SJCRH30 (cell line): ENCODE measurements around the gene ARSK. TPM values are rescaled to one million over a fixed set of nuclear protein-coding genes. Genes with fewer than 3 reads are reported as not detected.

Experiments used
- DNase-seq, 2 experiments: peaks; one replicate each; pipeline ENCODE4 v3.0.0-alpha.2; 2015 to 2020
- H3K27ac ChIP-seq: fragments of 250-450 bp; sonication (Bioruptor Pico); 2 replicates; pipeline ENCODE4 v1.5.1; 2020; ENCODE audit warnings: mild to moderate bottlenecking, moderate library complexity
- H3K27me3 ChIP-seq: fragments of 250-450 bp; sonication (Bioruptor Pico); 2 replicates; pipeline ENCODE4 v1.5.1; 2020; ENCODE audit warnings: mild to moderate bottlenecking, moderate library complexity
- H3K36me3 ChIP-seq: fragments of 250-450 bp; sonication (Bioruptor Pico); 2 replicates; pipeline ENCODE4 v1.5.1; 2020; ENCODE audit warnings: mild to moderate bottlenecking, moderate library complexity
- H3K4me1 ChIP-seq: fragments of 250-450 bp; sonication (Bioruptor Pico); 2 replicates; pipeline ENCODE4 v1.5.1; 2020; ENCODE audit warnings: mild to moderate bottlenecking, moderate library complexity
- H3K4me3 ChIP-seq: fragments of 250-450 bp; sonication (Bioruptor Pico); 2 replicates; pipeline ENCODE4 v1.5.1; 2020; ENCODE audit warnings: mild to moderate bottlenecking, moderate library complexity
- H3K9me3 ChIP-seq: fragments of 250-450 bp; sonication (Bioruptor Pico); replicated peaks from 2 replicates; pipeline ENCODE4 v1.5.1; 2020; ENCODE audit warnings: mild to moderate bottlenecking, moderate library complexity
- total RNA-seq: library from RNA; depleted of rRNA; stranded (reverse); fragments of >200 nt; shearing (Covaris generic); gene quantifications from 2 replicates; pipeline ENCODE4 v1.2.3, GENCODE V29; 2014

ARSK gene
- total RNA-seq, 1 experiment from 2014 or later: 15.7 TPM

DNA sequence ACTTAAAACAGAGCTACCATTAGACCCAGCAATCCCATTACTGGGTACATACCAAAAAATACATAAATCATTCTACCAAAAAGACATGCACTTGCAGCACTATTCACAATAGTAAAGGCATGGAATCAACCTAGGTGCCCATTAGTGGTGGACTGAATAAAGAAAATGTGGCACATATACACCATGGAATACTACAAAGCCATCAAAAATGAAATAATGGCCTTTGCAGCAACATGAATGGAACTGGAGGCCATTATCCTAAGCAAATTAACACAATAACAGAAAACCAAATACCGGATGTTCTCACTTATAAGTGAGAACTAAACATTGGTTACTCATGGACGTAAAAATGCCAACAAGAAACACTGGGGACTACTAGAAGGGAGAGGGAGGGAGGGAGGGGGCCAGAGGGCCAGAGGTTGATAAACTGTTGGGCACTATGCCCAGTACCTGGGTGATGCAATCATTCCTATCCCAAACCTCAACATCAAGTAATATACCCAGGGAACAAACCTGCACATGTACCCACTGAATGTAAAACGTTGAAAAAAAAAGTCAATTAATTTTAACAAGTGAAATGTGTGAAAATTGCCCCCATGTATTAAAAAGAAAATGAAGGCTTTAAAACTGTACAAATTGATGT lies 40.5 kb downstream of the ARSK start:
- no peak overlapping the region for H3K4me3 ChIP-seq
- no peaks in the 10 kb centered on the region for H3K4me1 ChIP-seq
- H3K27ac ChIP-seq: no peak overlapping the region
- H3K27me3 ChIP-seq: no peaks in the 10 kb centered on the region
- H3K36me3 ChIP-seq: peaks cover 4% of the 10 kb centered on the region; the same call in 1 of the 2 replicates
- DNase-seq: no peak
- H3K9me3 ChIP-seq: no peaks in the 10 kb centered on the region

GRCh38 chr5:95599252-95599651 lies 44.4 kb downstream of the ARSK start:
- no peaks in the 10 kb centered on the region for H3K4me1 ChIP-seq
- H3K36me3 ChIP-seq: peaks cover 4% of the 10 kb centered on the region
- no peak overlapping the region for H3K27ac ChIP-seq
- H3K9me3 ChIP-seq: no peaks in the 10 kb centered on the region
- no peak for DNase-seq
- H3K27me3 ChIP-seq: no peaks in the 10 kb centered on the region
- no peak overlapping the region for H3K4me3 ChIP-seq

DNA sequence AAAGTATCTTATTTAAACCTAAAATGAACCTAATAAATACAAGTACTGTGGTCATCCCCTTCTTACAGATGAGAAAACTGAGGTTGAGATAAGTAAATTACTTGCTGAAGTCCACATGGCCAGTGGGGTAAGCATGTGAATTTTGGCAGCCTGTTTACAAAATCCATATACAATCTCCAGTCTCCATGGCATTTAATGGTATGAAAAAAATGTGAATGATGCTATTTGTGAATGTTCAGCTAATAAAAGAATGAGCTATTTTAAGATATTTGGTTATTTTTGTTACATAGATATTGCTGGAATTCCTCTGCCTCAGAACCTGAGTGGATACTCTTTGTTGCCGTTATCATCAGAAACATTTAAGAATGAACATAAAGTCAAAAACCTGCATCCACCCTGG lies 45.7 kb downstream of the ARSK start:
- no peaks in the 10 kb centered on the region for H3K4me1 ChIP-seq
- peaks cover 5% of the 10 kb centered on the region for H3K36me3 ChIP-seq
- H3K27me3 ChIP-seq: no peaks in the 10 kb centered on the region
- DNase-seq: no peak
- no peak overlapping the region for H3K4me3 ChIP-seq
- no peaks in the 10 kb centered on the region for H3K9me3 ChIP-seq
- H3K27ac ChIP-seq: no peak overlapping the region

GRCh38 chr5:95605786-95606185 lies 50.9 kb downstream of the ARSK start:
- no peaks in the 10 kb centered on the region for H3K27me3 ChIP-seq
- H3K4me1 ChIP-seq: no peaks in the 10 kb centered on the region
- H3K36me3 ChIP-seq: peaks cover 4% of the 10 kb centered on the region
- no peak for DNase-seq
- no peak overlapping the region for H3K27ac ChIP-seq
- no peak overlapping the region for H3K4me3 ChIP-seq
- H3K9me3 ChIP-seq: peaks cover 3% of the 10 kb centered on the region; the same call in 1 of the 2 replicates

DNA sequence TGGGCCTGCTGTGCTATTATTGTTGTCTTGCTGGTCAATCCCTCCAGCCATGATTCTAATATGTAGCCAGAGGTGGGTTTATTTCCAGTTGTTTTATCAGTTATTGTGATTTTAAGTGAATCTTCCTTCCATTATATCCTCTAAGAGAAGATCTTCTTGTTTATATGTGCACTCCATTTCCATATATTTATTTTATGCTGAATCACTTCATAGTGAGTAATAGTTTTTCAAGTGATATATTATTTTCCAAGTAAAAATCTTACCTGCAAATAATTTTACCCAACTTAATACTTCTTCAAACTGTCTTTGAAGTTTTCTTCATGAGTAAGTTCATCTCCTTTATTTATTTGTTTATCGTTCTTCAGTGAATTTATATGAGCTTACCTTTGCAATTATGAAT lies 51.5 kb downstream of the ARSK start:
- no peak overlapping the region for H3K27ac ChIP-seq
- no peaks in the 10 kb centered on the region for H3K4me1 ChIP-seq
- peaks cover 4% of the 10 kb centered on the region for H3K36me3 ChIP-seq
- DNase-seq: no peak
- H3K9me3 ChIP-seq: peaks cover 3% of the 10 kb centered on the region; the same call in 1 of the 2 replicates
- H3K4me3 ChIP-seq: no peak overlapping the region
- H3K27me3 ChIP-seq: no peaks in the 10 kb centered on the region

GRCh38 chr5:95609711-95610110 lies 54.8 kb downstream of the ARSK start:
- no peak for DNase-seq
- H3K36me3 ChIP-seq: peaks cover 2% of the 10 kb centered on the region; the same call in 1 of the 2 replicates
- no peaks in the 10 kb centered on the region for H3K4me1 ChIP-seq
- no peak overlapping the region for H3K4me3 ChIP-seq
- H3K27me3 ChIP-seq: no peaks in the 10 kb centered on the region
- H3K27ac ChIP-seq: no peak overlapping the region
- H3K9me3 ChIP-seq: peaks cover 3% of the 10 kb centered on the region; the same call in 1 of the 2 replicates

- H3K36me3 ChIP-seq: peaks cover 2% of the 10 kb centered on the region; the same call in 1 of the 2 replicates
- H3K9me3 ChIP-seq: peaks cover 3% of the 10 kb centered on the region; the same call in 1 of the 2 replicates
- DNase-seq: no peak
- no peak overlapping the region for H3K4me3 ChIP-seq
- H3K4me1 ChIP-seq: no peaks in the 10 kb centered on the region
- H3K27ac ChIP-seq: no peak overlapping the region
- no peaks in the 10 kb centered on the region for H3K27me3 ChIP-seq
Observed at GRCh38 chr5:95610546-95610945, 55.6 kb downstream of the ARSK start.

DNA sequence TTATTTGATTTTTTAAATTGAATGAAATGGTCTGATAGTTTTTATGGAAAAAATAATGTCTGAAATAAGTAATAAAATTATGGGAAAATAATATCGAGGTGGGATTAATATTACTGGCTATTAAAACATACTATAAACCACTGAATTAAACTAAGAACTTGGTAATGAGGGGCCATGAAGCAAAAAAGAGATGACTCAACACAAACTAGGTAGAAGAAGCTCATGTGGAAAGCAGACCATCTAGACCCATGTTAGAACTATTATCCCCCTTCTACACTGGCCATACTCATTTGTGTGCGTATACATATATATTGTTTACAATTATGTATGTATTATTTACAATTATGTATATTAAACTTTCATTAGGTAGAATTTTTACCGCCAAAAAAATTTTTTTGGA lies 56.5 kb downstream of the ARSK start:
- Histone ChIP-seq H3K36me3 (peaks cover 2% of the 10 kb centered on the region; the same call in 1 of the 2 replicates), H3K27ac (no peak overlapping the region), H3K27me3 (no peaks in the 10 kb centered on the region)

DNA sequence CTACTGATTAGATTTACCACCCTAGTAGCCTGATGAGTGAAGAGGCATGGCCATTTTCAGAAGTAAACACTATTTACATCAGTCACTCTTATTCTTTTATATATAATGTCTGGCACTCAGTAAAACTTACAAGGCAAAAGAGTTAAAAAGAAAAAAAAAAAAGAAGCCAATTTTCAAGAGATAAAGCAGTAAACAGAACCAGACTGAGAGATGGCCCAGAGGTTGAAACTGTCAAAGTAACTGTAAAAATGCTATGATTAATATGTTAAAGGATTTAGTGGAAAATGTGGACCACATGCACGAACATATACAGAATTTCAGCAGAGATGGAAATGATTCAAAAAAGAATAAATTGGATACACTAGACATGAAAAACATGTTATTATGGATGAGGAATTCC lies 58.6 kb downstream of the ARSK start:
- Histone ChIP-seq H3K4me1 (no peaks in the 10 kb centered on the region), H3K36me3 (no peaks in the 10 kb centered on the region), H3K27ac (no peak overlapping the region), H3K4me3 (no peak overlapping the region), H3K27me3 (no peaks in the 10 kb centered on the region), H3K9me3 (peaks cover 3% of the 10 kb centered on the region; the same call in 1 of the 2 replicates)
- DNase-seq: no peak

More for the DNA sequence above, 56.5 kb downstream of the ARSK start:
- H3K4me1 ChIP-seq: no peaks in the 10 kb centered on the region
- H3K4me3 ChIP-seq: no peak overlapping the region
- DNase-seq: no peak
- peaks cover 3% of the 10 kb centered on the region; the same call in 1 of the 2 replicates for H3K9me3 ChIP-seq

- H3K36me3 ChIP-seq: no peaks in the 10 kb centered on the region
- no peak overlapping the region for H3K27ac ChIP-seq
- DNase-seq: no peak
- no peaks in the 10 kb centered on the region for H3K9me3 ChIP-seq
- H3K27me3 ChIP-seq: no peaks in the 10 kb centered on the region
- H3K4me3 ChIP-seq: no peak overlapping the region
- no peaks in the 10 kb centered on the region for H3K4me1 ChIP-seq
Observed at GRCh38 chr5:95615164-95615467, 60.2 kb downstream of the ARSK start.

DNA sequence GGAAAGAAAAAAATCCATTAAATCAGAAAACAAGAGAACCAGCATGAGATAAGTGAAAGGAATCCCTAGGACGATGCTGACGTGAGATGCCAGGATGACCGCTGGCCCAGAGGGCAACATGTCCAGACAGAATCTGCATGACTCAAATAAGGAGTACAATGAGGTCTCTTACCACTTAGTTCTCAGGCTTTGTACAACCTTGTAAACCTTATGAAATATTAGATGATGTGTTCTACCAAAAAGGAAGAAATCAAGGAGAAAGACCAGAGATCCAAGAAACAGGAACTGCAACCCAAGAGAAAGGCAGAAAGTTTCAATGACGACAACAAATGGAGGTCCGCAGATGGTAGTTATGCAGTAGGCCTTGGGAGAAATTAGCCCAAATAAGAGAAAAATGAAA lies 62.2 kb downstream of the ARSK start:
- no peak for DNase-seq
- H3K4me3 ChIP-seq: no peak overlapping the region
- no peak overlapping the region for H3K27ac ChIP-seq
- no peaks in the 10 kb centered on the region for H3K36me3 ChIP-seq
- H3K4me1 ChIP-seq: no peaks in the 10 kb centered on the region
- H3K27me3 ChIP-seq: no peaks in the 10 kb centered on the region
- H3K9me3 ChIP-seq: no peaks in the 10 kb centered on the region

DNA sequence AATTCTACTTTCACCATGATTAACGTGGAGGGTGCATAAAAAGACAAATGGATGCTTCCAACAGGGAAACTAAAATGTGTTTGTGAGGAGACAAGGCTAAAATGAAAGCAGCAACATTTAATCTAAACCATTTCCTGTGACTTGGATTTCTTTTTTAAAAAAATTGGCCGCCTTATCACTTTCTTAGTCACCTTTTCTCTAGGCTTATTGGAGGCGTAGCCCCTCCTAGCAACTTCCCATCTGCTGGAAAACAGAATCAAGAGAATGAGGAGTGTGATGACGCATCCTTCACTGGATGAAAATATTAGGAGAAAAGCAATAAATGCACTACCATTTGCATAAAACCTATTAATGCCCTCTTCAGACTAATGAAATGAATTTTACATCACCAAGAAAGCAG lies 64.2 kb downstream of the ARSK start:
- H3K4me3 ChIP-seq: no peak overlapping the region
- no peak overlapping the region for H3K27ac ChIP-seq
- no peaks in the 10 kb centered on the region for H3K27me3 ChIP-seq
- H3K9me3 ChIP-seq: no peaks in the 10 kb centered on the region
- H3K36me3 ChIP-seq: no peaks in the 10 kb centered on the region
- no peaks in the 10 kb centered on the region for H3K4me1 ChIP-seq
- no peak for DNase-seq

DNA sequence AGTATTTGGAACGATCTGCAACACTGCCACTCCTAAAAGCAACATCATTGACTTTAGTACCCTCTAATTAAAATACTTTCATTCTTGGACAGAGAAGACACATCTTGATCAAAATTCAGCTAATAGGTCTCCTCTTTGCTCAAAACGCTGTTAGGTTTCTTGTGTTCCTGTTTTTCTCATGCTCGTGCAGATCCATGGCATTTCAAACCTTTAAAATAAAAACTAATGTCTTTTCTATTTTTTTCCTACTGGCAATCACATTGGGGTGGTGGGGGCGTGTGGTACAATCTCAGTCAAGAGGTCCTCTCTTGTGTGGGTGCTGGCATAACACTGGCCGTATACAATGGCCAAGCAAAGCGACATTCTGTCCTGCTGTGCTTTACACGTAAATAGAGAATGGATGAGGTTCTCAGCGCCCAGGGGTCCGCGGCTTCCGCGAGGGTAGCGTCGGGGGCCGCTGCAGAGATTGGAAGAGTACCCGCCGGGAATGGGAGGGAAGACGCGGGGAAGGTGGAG lies 64.7 kb downstream of the ARSK start:
- no peak for DNase-seq
- H3K4me3 ChIP-seq: no peak overlapping the region
- 0 out of 2 replicates have a peak, but pooled peaks cover 2% of the 10 kb centered on the region for H3K9me3 ChIP-seq
- no peaks in the 10 kb centered on the region for H3K27me3 ChIP-seq
- no peaks in the 10 kb centered on the region for H3K36me3 ChIP-seq
- H3K27ac ChIP-seq: no peak overlapping the region
- no peaks in the 10 kb centered on the region for H3K4me1 ChIP-seq

DNA sequence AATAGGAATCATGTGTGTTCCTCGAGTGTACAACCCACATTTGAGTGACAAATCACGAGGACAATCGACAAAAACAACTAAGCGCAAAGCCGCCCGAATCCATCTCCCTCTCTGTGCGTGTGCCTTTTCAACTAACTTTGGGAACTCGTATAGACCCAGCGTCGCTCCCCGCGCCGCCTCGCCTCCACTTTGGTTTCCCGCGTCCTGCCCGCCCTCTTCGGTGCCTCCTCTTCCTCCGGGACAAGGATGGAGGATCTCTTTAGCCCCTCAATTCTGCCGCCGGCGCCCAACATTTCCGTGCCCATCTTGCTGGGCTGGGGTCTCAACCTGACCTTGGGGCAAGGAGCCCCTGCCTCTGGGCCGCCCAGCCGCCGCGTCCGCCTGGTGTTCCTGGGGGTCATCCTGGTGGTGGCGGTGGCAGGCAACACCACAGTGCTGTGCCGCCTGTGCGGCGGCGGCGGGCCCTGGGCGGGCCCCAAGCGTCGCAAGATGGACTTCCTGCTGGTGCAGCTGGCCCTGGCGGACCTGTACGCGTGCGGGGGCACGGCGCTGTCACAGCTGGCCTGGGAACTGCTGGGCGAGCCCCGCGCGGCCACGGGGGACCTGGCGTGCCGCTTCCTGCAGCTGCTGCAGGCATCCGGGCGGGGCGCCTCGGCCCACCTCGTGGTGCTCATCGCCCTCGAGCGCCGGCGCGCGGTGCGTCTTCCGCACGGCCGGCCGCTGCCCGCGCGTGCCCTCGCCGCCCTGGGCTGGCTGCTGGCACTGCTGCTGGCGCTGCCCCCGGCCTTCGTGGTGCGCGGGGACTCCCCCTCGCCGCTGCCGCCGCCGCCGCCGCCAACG lies 65.3 kb downstream of the ARSK start, which contains the start of gene GPR150:
Gene GPR150, plus strand, starts transcription at position 58 of the 840 bp plus-strand sequence. Its CDS starts 189 bp downstream, at position 247.
- H3K36me3 ChIP-seq: no peaks in the 10 kb centered on the region
- H3K4me3 ChIP-seq: no peak within 1 kb of the TSS
- no peaks in the 10 kb centered on the region for H3K4me1 ChIP-seq
- H3K27me3 ChIP-seq: no peaks in the 10 kb centered on the region
- no peak for DNase-seq
- H3K9me3 ChIP-seq: 0 out of 2 replicates have a peak, but pooled peaks cover 3% of the 10 kb centered on the region
- no peak within 1 kb of the TSS for H3K27ac ChIP-seq
